Esophagus squamous epithelium (tissue), 4 donors: ENCODE data around the gene FUT2.

Experiments used
- CTCF ChIP-seq, 6 experiments: fragments of 450-650 bp in 4 of 6; fragments of 200-600 bp in 2 of 6; sonication (generic) in 2 of 6; IDR thresholded peaks; one replicate each; pipeline ENCODE4 v1.5.1; 2016 to 2019; ENCODE audit warnings: antibody characterized with exemption in 6 of 6, mild to moderate bottlenecking in 4 of 6, moderate library complexity in 4 of 6
- POLR2A ChIP-seq, 4 donors: fragments of 450-650 bp; IDR thresholded peaks; one replicate each; pipeline ENCODE4 v1.6.1; 2017; ENCODE audit warnings: antibody characterized with exemption in 4 of 4, mild to moderate bottlenecking in 4 of 4, moderate library complexity in 3 of 4

DNA sequence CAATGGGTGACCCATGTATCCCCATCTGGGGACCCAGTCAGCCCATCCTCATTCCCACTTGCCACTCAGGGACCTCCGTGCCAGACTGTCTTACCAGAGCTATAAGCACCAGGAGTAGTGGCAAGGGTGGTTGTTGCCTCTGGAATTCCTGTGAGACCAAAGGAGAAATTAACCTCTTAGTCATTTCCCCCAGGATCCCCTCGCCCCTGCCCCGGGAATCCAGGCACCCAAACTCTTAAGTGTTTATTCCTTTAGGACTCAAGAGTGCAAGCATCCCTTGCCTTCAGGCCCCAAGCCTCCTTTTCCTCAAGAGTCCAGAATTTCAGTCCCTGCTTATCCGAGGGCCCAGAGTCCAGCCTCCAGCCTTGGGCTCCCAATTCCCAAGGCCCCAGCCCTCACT lies 32.1 kb upstream of the FUT2 start:
- TF ChIP-seq POLR2A (IDR thresholded peaks at IDR 0.05) (no peak), CTCF (IDR thresholded peaks at IDR 0.05) (no peak)
